NCI-H2227 (cell line): ENCODE results near the gene ZNF423.

Source experiments
- DNase-seq: peaks from one replicate; lab custom pipeline; 2025; ENCODE audit not compliant: unreplicated experiment; lab: John Stamatoyannopoulos, UW

ZNF423 gene

GRCh38 chr16:49788986-49789385, 66.9 kb downstream of the ZNF423 start:
- DNase-seq: no peak

- no peak for DNase-seq
Observed at GRCh38 chr16:49788572-49788971, 67.3 kb downstream of the ZNF423 start.

GRCh38 chr16:49786926-49787557, 68.9 kb downstream of the ZNF423 start:
- no peak for DNase-seq

- DNase-seq: no peak
Observed at GRCh38 chr16:49785970-49786369, 69.9 kb downstream of the ZNF423 start.

GRCh38 chr16:49782405-49782804, 73.5 kb downstream of the ZNF423 start:
- DNase-seq: no peak

- peak; percentile 24 for DNase-seq
Observed at GRCh38 chr16:49781401-49781800, 74.5 kb downstream of the ZNF423 start.

GRCh38 chr16:49780433-49780832, 75.5 kb downstream of the ZNF423 start:
- peak; percentile 2 for DNase-seq

GRCh38 chr16:49779979-49780378, 75.9 kb downstream of the ZNF423 start:
- DNase-seq: no peak

- DNase-seq: no peak
Observed at GRCh38 chr16:49778202-49778930, 77.5 kb downstream of the ZNF423 start.

- DNase-seq: no peak
Observed at GRCh38 chr16:49776734-49777133, 79.2 kb downstream of the ZNF423 start.

GRCh38 chr16:49776085-49776595, 79.8 kb downstream of the ZNF423 start:
- DNase-seq: no peak

- no peak for DNase-seq
Observed at GRCh38 chr16:49775581-49775980, 80.3 kb downstream of the ZNF423 start.

- no peak for DNase-seq
Observed at GRCh38 chr16:49775018-49775417, 80.9 kb downstream of the ZNF423 start.

GRCh38 chr16:49773534-49774475, 82.1 kb downstream of the ZNF423 start:
- no peak for DNase-seq

GRCh38 chr16:49767998-49768397, 87.9 kb downstream of the ZNF423 start:
- DNase-seq: no peak

GRCh38 chr16:49767414-49767813, 88.5 kb downstream of the ZNF423 start:
- DNase-seq: no peak

GRCh38 chr16:49766225-49766624, 89.7 kb downstream of the ZNF423 start:
- no peak for DNase-seq

GRCh38 chr16:49763826-49764225, 92.1 kb downstream of the ZNF423 start:
- DNase-seq: no peak

- no peak for DNase-seq
Observed at GRCh38 chr16:49760815-49761214, 95.1 kb downstream of the ZNF423 start.

- no peak for DNase-seq
Observed at GRCh38 chr16:49757559-49758069, 98.3 kb downstream of the ZNF423 start.
